HL-60 (cell line): ENCODE data around the gene TBC1D3B.

Source experiments
- POLR2AphosphoS5 ChIP-seq: IDR thresholded peaks from 2 replicates; pipeline ENCODE4 v1.6.1; 2012; ENCODE audit warnings: low read depth
- REST ChIP-seq: IDR thresholded peaks from 2 replicates; pipeline ENCODE4 v1.6.1; 2012; ENCODE audit warnings: low read depth; ENCODE audit not compliant: insufficient replicate concordance
- SPI1 ChIP-seq: IDR thresholded peaks from 2 replicates; pipeline ENCODE4 v1.6.1; 2012; ENCODE audit warnings: low read depth, mild to moderate bottlenecking, borderline replicate concordance
- TF ChIP-seq, protein P1 (sequence below): IDR thresholded peaks from one replicate; pipeline ENCODE4 v1.5.1; 2011; ENCODE audit warnings: low read length, control low read depth, inconsistent platforms; ENCODE audit not compliant: insufficient read depth

- TF ChIP-seq, protein P1, sequence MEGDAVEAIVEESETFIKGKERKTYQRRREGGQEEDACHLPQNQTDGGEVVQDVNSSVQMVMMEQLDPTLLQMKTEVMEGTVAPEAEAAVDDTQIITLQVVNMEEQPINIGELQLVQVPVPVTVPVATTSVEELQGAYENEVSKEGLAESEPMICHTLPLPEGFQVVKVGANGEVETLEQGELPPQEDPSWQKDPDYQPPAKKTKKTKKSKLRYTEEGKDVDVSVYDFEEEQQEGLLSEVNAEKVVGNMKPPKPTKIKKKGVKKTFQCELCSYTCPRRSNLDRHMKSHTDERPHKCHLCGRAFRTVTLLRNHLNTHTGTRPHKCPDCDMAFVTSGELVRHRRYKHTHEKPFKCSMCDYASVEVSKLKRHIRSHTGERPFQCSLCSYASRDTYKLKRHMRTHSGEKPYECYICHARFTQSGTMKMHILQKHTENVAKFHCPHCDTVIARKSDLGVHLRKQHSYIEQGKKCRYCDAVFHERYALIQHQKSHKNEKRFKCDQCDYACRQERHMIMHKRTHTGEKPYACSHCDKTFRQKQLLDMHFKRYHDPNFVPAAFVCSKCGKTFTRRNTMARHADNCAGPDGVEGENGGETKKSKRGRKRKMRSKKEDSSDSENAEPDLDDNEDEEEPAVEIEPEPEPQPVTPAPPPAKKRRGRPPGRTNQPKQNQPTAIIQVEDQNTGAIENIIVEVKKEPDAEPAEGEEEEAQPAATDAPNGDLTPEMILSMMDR = no peak
- no peak for TF ChIP-seq REST
- no peak for TF ChIP-seq POLR2AphosphoS5
- no peak for TF ChIP-seq SPI1
Observed at GRCh38 chr17:36203335-36203734, 26.9 kb upstream of the TBC1D3B start.
